IPS-NIHi7 (cell line): ENCODE results near the gene CCDC82.
A peak's percentile ranks its signal among the peaks of the same experiment; 100 is the strongest.

ENCODE experiments used
- DNase-seq: peaks from one replicate; pipeline ENCODE4 v3.0.0; 2012; ENCODE audit warnings: mixed read lengths; ENCODE audit errors: extremely low spot score

Gene CCDC82

GRCh38 chr11:96361778-96362177 is 27.9 kb downstream of the CCDC82 start:
- no peak for DNase-seq

GRCh38 chr11:96358321-96358720 is 31.4 kb downstream of the CCDC82 start:
- DNase-seq, result no peak

- DNase-seq, result no peak
Observed at GRCh38 chr11:96357794-96358193, 31.9 kb downstream of the CCDC82 start.

- DNase-seq, result no peak
Observed at GRCh38 chr11:96356848-96357247, 32.9 kb downstream of the CCDC82 start.

- DNase-seq, result peak; percentile 99
Observed at GRCh38 chr11:96342961-96343711, 46.6 kb downstream of the CCDC82 start, which contains the start of gene MAML2. Gene MAML2 (minus strand): TSS chr11:96343195. CDS start chr11:96341895, 1,300 bp downstream.

GRCh38 chr11:96342014-96342960 is 47.4 kb downstream of the CCDC82 start:
- no peak for DNase-seq

GRCh38 chr11:96341211-96342013 is 48.3 kb downstream of the CCDC82 start:
- no peak for DNase-seq

- no peak for DNase-seq
Observed at GRCh38 chr11:96340555-96340885, 49.2 kb downstream of the CCDC82 start.

- DNase-seq, result no peak
Observed at GRCh38 chr11:96339706-96340554, 49.8 kb downstream of the CCDC82 start.

- no peak for DNase-seq
Observed at GRCh38 chr11:96338910-96339705, 50.6 kb downstream of the CCDC82 start.

- no peak for DNase-seq
Observed at GRCh38 chr11:96337541-96338431, 51.9 kb downstream of the CCDC82 start.

- DNase-seq, result no peak
Observed at GRCh38 chr11:96335388-96335787, 54.3 kb downstream of the CCDC82 start.

- DNase-seq, result no peak
Observed at GRCh38 chr11:96334219-96334618, 55.5 kb downstream of the CCDC82 start.

GRCh38 chr11:96333191-96333719 is 56.5 kb downstream of the CCDC82 start:
- no peak for DNase-seq

GRCh38 chr11:96332126-96332771 is 57.5 kb downstream of the CCDC82 start:
- DNase-seq, result no peak

GRCh38 chr11:96331699-96332116 is 58.0 kb downstream of the CCDC82 start:
- DNase-seq, result no peak

GRCh38 chr11:96330511-96330859 is 59.2 kb downstream of the CCDC82 start:
- DNase-seq, result no peak

GRCh38 chr11:96329855-96330510 is 59.7 kb downstream of the CCDC82 start:
- no peak for DNase-seq
